GM20000 (cell line): ENCODE results near the gene VPS37D.
A peak's percentile ranks its signal among the peaks of the same experiment; 100 is the strongest.
"Not testable (repeated sequence)": the region's sequence is repeated elsewhere in the genome, so short reads cannot be mapped to it uniquely, and the experiment has no call there.

ENCODE experiments used
- DNase-seq: peaks from one replicate; pipeline ENCODE4 v3.0.0; 2012; ENCODE audit warnings: low spot score
- CTCF ChIP-seq: IDR thresholded peaks from 2 replicates; pipeline ENCODE4 v1.5.1; 2012; ENCODE audit warnings: mild to moderate bottlenecking, control low read depth; ENCODE audit errors: extremely low read depth, missing control alignments

Gene VPS37D

GRCh38 chr7:73718905-73719805 lies 51.5 kb downstream of the VPS37D start, which contains the start of gene STX1A:
Gene STX1A, minus strand, starts transcription at chr7:73719669. Its CDS starts 38 bp downstream, at chr7:73719631.
- no peak for TF ChIP-seq CTCF
- peak; percentile 98 for DNase-seq

DNA sequence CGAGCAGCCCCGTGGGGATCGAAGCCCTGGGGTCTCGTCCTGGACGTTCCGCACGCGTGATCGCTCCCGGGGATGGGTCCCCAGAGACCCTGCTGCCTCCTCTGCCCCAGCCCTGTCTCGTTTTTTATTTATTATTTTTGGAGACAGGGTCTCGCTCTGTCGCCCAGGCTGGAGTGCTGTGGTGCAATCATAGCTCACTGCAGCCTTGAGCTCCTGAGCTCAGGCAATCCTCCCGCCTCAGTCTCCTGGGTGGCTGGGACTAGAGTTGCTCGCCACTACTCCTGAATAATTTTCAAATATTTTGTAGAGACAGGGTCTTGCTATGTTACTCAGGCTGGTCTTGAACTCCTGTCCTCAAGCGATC lies 52.2 kb downstream of the VPS37D start:
- no peak for TF ChIP-seq CTCF
- DNase-seq, result no peak

DNA sequence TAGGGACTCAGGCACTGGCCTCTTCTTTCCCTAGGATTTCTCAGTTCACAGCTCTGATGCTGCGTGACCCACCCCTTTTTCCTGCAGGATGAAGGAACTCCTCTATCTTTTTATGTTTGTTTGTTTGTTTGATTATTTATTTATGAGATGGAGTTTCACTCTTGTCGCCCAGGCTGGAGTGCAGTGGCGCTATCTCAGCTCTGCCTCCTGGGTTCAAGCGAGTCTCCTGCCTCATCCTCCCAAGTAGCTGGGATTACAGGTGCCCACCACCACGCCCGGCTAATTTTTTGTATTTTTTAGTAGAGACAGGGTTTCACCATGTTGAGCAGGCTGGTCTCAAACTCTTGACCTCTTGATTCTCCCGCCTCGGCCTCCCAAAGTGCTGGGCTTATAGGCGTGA lies 52.8 kb downstream of the VPS37D start:
- DNase-seq, result not testable (repeated sequence)

DNA sequence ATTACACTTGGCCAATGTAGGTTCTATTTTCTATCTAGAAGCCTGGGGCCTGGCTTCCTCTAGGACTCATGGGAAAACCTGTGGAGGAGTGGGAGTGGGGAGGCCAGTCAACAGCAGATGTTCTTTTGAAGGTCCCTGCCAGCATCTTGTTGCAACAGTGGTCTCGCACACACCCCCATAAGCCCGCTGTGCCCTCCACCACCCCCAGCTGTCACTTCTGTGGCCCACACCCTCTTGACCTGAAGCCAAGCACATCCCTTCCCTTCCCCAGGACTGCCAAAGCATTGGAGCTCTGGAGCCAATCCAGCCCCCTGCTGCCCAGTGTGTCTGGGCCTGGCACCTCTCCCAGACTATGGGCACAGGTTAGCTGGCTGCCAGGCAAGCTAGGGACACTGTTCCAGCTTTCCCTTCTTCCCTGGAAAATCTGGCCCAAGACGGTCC lies 53.8 kb downstream of the VPS37D start:
- TF ChIP-seq CTCF, result no peak
- DNase-seq, result no peak
